ENCODE results near the gene NME9.

DNA sequence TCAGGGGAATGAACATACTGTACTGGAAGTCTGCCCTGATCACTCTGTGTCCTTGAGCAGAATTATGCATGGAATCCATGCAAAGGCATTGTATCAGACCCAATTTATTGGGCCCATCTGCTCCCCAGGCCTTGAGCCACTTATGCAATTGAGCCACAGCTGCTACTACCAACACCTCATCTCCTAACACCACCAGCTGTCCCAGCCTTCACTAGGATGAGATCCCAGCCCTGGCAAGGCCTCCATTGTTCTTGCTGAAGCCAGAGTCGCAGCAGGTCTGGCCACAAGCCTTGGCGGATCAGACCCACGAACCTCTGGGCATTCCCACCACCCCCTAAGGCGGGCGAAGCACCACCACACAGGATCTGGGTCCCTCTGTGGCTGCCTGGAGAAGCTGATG is 9.2 kb upstream of the NME9 start:
- TF ChIP-seq POLR2A (IDR thresholded peaks at IDR 0.05; ENCODE audit: low read length) = no peak
- TF ChIP-seq GATA1 (IDR thresholded peaks at IDR 0.05; ENCODE audit: low read depth, low read length) = no peak
